ENCODE measurements around the gene GNAL. TPM values are rescaled to one million over a fixed set of nuclear protein-coding genes. Genes with fewer than 3 reads are reported as not detected.

GNAL gene
- total RNA-seq, 1 experiment from 2014 or later, result 4.6 TPM

DNA sequence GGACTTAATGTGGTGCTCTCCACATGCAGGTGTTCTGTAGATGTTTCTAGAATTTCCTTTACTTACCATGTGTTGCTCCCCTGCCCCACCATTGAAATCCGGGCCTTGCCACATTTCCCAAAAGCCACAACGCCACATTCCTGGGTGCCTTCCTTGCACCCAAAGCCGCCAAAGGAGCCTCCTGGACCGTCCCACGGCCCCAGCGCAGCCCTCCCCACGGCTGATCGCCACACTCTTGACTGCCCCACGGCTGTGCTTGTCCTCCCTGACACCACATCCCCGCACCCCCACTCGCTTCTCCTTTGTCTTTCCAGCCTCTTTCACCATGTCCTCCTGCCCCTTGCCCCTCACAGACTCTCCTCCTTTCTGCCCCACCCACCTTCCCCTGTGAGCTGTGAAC is 121.9 kb downstream of the GNAL start:
- no peak for ATAC-seq
- no peaks in the 10 kb centered on the region for H3K36me3 ChIP-seq (ENCODE audit: control insufficient read depth in 1 of 2, insufficient read depth in 2 of 2, low read length in 2 of 2)
- H3K4me1 ChIP-seq (ENCODE audit: control insufficient read depth in 1 of 2, insufficient read depth in 2 of 2, low read length in 2 of 2), result peaks cover 27 to 28% of the 10 kb centered on the region in 2 experiments

More for the DNA sequence above, 121.9 kb downstream of the GNAL start:
- no TSS peak for BruUV-seq (replicated peaks)
- Histone ChIP-seq H3K9me3 (ENCODE audit: control insufficient read depth in 1 of 2, insufficient read depth in 1 of 2, low read depth in 1 of 2, low read length in 2 of 2) (no peaks in the 10 kb centered on the region), H3K9ac (ENCODE audit: low read length) (no peak overlapping the region), H3K27ac (ENCODE audit: low read depth, low read length) (no peak overlapping the region), H4K20me1 (ENCODE audit: insufficient read depth) (no peaks in the 10 kb centered on the region), H3K9me2 (ENCODE audit: insufficient read depth) (no peaks in the 10 kb centered on the region), H3K4me2 (ENCODE audit: low read length) (no peak overlapping the region), H3K27me3 (ENCODE audit: insufficient read depth, low read length) (no peaks in the 10 kb centered on the region), H2AFZ (ENCODE audit: low read depth, low read length, poor library complexity, severe bottlenecking) (no peak overlapping the region), H3K79me2 (ENCODE audit: insufficient read depth, low read length) (no peaks in the 10 kb centered on the region), H3K4me3 (replicated peaks in 1 of 2; ENCODE audit: low read depth in 1 of 2, low read length in 2 of 2) (no peak overlapping the region)
- DNase-seq (ENCODE audit: low read depth, low spot score), result no peak
- ChIA-PET RAD21 (ENCODE audit: low non-redundant PET in 1 of 2, low total read pairs in 2 of 2, uncharacterized antibody in 2 of 2, unreplicated experiment in 2 of 2) (no interaction called here), CTCF (no interaction called here), POLR2A (no interaction called here)
- intact Hi-C loops (cut with micrococcal nuclease), result no loop called here
- no peak for TF ChIP-seq TCF7L2 (IDR thresholded peaks at IDR 0.05; ENCODE audit: borderline replicate concordance, extremely low read depth, insufficient read depth, insufficient read length)
- TF ChIP-seq CBX3 (IDR thresholded peaks at IDR 0.05; ENCODE audit: low read depth), result no peak
- no peak for TF ChIP-seq ZNF274 (IDR thresholded peaks at IDR 0.05; ENCODE audit: low read depth, low read length)
- no peak for TF ChIP-seq ZFX (IDR thresholded peaks at IDR 0.05)
- no peak for TF ChIP-seq SP1 (IDR thresholded peaks at IDR 0.05; ENCODE audit: low read depth)
- TF ChIP-seq REST (IDR thresholded peaks at IDR 0.05; ENCODE audit: low read depth), result no peak
- no peak for TF ChIP-seq CTCF (IDR thresholded peaks at IDR 0.05 in 2 of 3, conservative IDR thresholded peaks at IDR 0.05 in 1 of 3; ENCODE audit: borderline replicate concordance in 1 of 3, insufficient read depth in 1 of 3, low read depth in 2 of 3, low read length in 2 of 3)
- no peak for TF ChIP-seq POLR2AphosphoS5 (IDR thresholded peaks at IDR 0.05; ENCODE audit: low read depth, low read length)
- TF ChIP-seq JUND (IDR thresholded peaks at IDR 0.05), result no peak
- no peak for TF ChIP-seq EZH2phosphoT487 (IDR thresholded peaks at IDR 0.05; ENCODE audit: borderline replicate concordance)
- TF ChIP-seq, protein P1, sequence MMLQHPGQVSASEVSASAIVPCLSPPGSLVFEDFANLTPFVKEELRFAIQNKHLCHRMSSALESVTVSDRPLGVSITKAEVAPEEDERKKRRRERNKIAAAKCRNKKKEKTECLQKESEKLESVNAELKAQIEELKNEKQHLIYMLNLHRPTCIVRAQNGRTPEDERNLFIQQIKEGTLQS (IDR thresholded peaks at IDR 0.05), result no peak
- no peak for TF ChIP-seq RAD21 (IDR thresholded peaks at IDR 0.05; ENCODE audit: low read depth)
- no peak for TF ChIP-seq FOSL1 (IDR thresholded peaks at IDR 0.05; ENCODE audit: low read depth)
- TF ChIP-seq EGR1 (IDR thresholded peaks at IDR 0.05; ENCODE audit: low read depth), result no peak
- TF ChIP-seq EZH2 (IDR thresholded peaks at IDR 0.05), result no peak

All from HCT116 (cell line).